PC-3 (cell line): ENCODE data around the gene ELF3.

ENCODE experiments used
- CTCF ChIP-seq: fragments of 300-600 bp; sonication (generic); conservative IDR thresholded peaks from 2 replicates; pipeline ENCODE4 v1.5.1; 2017; ENCODE audit warnings: antibody characterized with exemption, low read depth, mild to moderate bottlenecking, low read length
- EZH2phosphoT487 ChIP-seq: fragments of 300-600 bp; sonication (generic); IDR thresholded peaks from 2 replicates; pipeline ENCODE4 v1.6.1; 2018; ENCODE audit warnings: mild to moderate bottlenecking, antibody characterized with exemption, low read length, borderline replicate concordance

DNA sequence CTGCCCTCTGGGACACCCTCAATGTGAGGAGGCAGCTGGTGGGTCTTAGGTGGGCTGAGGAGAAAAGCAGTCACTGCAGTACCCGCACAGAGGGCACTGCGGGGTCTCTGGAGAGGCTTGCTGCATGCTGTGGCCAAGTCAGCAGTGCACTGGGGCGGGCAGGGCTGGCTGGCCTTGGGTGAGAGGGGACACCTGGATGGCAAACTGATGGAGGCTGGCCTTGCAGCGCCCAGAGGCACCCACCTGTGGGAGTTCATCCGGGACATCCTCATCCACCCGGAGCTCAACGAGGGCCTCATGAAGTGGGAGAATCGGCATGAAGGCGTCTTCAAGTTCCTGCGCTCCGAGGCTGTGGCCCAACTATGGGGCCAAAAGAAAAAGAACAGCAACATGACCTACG, 3.2 kb downstream of the ELF3 start:
- no peak for TF ChIP-seq EZH2phosphoT487
- TF ChIP-seq CTCF = no peak
